Adrenal gland (tissue), 5 donors: ENCODE results near the gene PAQR8.

Experiments
- POLR2A ChIP-seq, 2 donors: fragments of 450-650 bp; IDR thresholded peaks; one replicate each; pipeline ENCODE4 v1.6.1; 2017; ENCODE audit warnings: antibody characterized with exemption in 2 of 2, mild to moderate bottlenecking in 2 of 2, moderate library complexity in 1 of 2
- TF ChIP-seq, protein P1 (sequence below), 6 experiments: fragments of 450-650 bp in 4 of 6; fragments of 200-600 bp in 2 of 6; sonication (generic) in 1 of 6; IDR thresholded peaks; 1 replicate in 5 of 6; 2 replicates in 1 of 6; pipeline versions ENCODE4 v1.5.1 to v1.8.0; 2016 to 2021; ENCODE audit warnings: antibody characterized with exemption in 6 of 6, mild to moderate bottlenecking in 2 of 6, moderate library complexity in 1 of 6
- donor health status: DM: no; HTN: no; CAD: no.

DNA sequence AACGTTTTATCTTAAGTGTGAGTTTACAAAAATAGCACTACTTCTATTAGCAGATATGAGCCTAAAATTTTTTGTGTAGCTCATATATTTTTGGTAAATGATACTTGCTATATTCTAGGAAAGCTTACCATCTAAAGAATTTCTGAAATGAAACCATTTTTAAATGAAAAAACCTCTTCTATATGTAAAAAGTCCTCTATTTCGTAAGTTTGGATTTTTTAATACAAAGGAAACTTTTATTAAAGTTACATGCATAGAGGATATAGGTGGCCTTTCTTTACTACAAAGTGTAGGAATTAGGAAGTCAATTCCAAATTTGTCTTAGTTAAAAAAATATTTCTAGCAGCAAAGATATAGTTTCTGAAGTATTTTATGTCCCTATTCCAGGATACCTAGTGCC is 77.0 kb downstream of the PAQR8 start:
- TF ChIP-seq, protein P1, sequence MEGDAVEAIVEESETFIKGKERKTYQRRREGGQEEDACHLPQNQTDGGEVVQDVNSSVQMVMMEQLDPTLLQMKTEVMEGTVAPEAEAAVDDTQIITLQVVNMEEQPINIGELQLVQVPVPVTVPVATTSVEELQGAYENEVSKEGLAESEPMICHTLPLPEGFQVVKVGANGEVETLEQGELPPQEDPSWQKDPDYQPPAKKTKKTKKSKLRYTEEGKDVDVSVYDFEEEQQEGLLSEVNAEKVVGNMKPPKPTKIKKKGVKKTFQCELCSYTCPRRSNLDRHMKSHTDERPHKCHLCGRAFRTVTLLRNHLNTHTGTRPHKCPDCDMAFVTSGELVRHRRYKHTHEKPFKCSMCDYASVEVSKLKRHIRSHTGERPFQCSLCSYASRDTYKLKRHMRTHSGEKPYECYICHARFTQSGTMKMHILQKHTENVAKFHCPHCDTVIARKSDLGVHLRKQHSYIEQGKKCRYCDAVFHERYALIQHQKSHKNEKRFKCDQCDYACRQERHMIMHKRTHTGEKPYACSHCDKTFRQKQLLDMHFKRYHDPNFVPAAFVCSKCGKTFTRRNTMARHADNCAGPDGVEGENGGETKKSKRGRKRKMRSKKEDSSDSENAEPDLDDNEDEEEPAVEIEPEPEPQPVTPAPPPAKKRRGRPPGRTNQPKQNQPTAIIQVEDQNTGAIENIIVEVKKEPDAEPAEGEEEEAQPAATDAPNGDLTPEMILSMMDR (IDR thresholded peaks at IDR 0.05), result no peak
- no peak for TF ChIP-seq POLR2A (IDR thresholded peaks at IDR 0.05)
